Ishikawa (cell line): ENCODE results near the gene KCNN4.

Experiments used
- CEBPB ChIP-seq: IDR thresholded peaks from 2 replicates; pipeline ENCODE4 v1.6.1; 2012
- CREB1 ChIP-seq: IDR thresholded peaks from 2 replicates; pipeline ENCODE4 v1.6.1; 2012; ENCODE audit warnings: low read depth
- EGR1 ChIP-seq: IDR thresholded peaks from 2 replicates; pipeline ENCODE4 v1.6.1; 2012
- EP300 ChIP-seq: IDR thresholded peaks from 2 replicates; pipeline ENCODE4 v1.6.1; 2012; ENCODE audit warnings: borderline replicate concordance
- FOXM1 ChIP-seq: IDR thresholded peaks from 2 replicates; pipeline ENCODE4 v1.6.1; 2012; ENCODE audit warnings: low read depth, borderline replicate concordance
- MAX ChIP-seq: IDR thresholded peaks from 2 replicates; pipeline ENCODE4 v1.6.1; 2012
- NFIC ChIP-seq: IDR thresholded peaks from 2 replicates; pipeline ENCODE4 v1.6.1; 2012
- RAD21 ChIP-seq: IDR thresholded peaks from 2 replicates; pipeline ENCODE4 v1.6.1; 2012; ENCODE audit warnings: low read depth
- REST ChIP-seq: IDR thresholded peaks from 2 replicates; pipeline ENCODE4 v1.6.1; 2012; ENCODE audit warnings: low read depth, mild to moderate bottlenecking
- TAF1 ChIP-seq: IDR thresholded peaks from 2 replicates; pipeline ENCODE4 v1.6.1; 2012; ENCODE audit warnings: low read depth, mild to moderate bottlenecking
- TCF12 ChIP-seq: IDR thresholded peaks from 2 replicates; pipeline ENCODE4 v1.6.1; 2012; ENCODE audit warnings: low read depth
- TEAD4 ChIP-seq: IDR thresholded peaks from 2 replicates; pipeline ENCODE4 v1.6.1; 2012
- YY1 ChIP-seq: IDR thresholded peaks from 2 replicates; pipeline ENCODE4 v1.6.1; 2012; ENCODE audit warnings: low read depth
- ZBTB7A ChIP-seq: IDR thresholded peaks from 2 replicates; pipeline ENCODE4 v1.6.1; 2012; ENCODE audit warnings: low read depth
- TF ChIP-seq, protein P1 (sequence below): IDR thresholded peaks from 2 replicates; pipeline ENCODE4 v1.6.1; 2012

The KCNN4 gene

GRCh38 chr19:43814663-43815352 lies 34.0 kb upstream of the KCNN4 start:
- TF ChIP-seq FOXM1 (no peak), TAF1 (no peak), RAD21 (no peak), ZBTB7A (no peak), YY1 (no peak), CEBPB (no peak)
- TF ChIP-seq, protein P1, sequence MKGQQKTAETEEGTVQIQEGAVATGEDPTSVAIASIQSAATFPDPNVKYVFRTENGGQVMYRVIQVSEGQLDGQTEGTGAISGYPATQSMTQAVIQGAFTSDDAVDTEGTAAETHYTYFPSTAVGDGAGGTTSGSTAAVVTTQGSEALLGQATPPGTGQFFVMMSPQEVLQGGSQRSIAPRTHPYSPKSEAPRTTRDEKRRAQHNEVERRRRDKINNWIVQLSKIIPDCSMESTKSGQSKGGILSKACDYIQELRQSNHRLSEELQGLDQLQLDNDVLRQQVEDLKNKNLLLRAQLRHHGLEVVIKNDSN, result no peak

DNA sequence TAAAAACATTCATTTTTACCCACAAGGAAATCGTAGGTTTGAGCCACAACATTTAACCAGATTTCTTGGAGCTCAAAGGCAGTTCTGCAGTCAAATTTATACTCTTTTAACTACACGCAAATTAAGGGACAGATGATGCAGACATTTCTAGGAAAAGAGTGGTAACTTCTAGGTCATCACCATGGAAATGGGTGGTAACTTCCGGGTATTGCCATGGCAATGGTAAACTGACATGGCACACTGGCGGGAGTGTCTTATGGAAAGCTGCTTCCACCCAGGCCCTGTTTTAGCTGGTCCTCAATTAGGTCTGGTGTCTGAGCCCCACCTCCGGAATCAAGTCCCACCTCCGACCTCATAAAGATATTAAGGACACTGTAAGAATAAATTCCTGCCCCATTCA lies 31.9 kb upstream of the KCNN4 start:
- TF ChIP-seq CREB1 (no peak), NFIC (no peak), EP300 (no peak), EGR1 (no peak), TAF1 (no peak), REST (no peak), RAD21 (no peak), TEAD4 (no peak), MAX (no peak), YY1 (no peak), TCF12 (no peak), FOXM1 (no peak), ZBTB7A (no peak), CEBPB (no peak)
- TF ChIP-seq, protein P1, result no peak

- TF ChIP-seq TAF1, result no peak
- TF ChIP-seq CEBPB, result no peak
- no peak for TF ChIP-seq FOXM1
- TF ChIP-seq, protein P1, result no peak
- no peak for TF ChIP-seq EGR1
- no peak for TF ChIP-seq YY1
- TF ChIP-seq REST, result no peak
- TF ChIP-seq CREB1, result no peak
Observed at GRCh38 chr19:43812259-43812658, 31.5 kb upstream of the KCNN4 start.

DNA sequence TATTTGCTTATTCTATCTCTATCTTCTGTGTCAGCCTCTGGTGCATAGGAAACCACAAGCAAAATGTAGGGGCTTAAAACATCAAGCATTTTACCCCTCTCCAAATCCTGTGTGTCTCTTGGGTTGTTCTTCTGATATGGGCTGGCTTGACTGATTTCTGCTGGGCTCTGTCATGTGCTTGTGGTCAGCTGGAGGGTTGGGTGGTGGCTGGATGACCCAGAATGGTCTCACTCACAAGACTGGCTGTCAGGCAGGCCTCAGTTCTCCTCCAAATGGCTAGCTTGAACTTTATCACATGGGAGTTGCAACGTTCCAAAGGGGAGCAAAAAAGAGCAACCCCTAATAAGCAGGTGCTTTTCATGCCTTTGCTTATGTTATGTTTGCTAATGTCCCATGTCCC lies 31.1 kb upstream of the KCNN4 start:
- TF ChIP-seq CEBPB (no peak), CREB1 (no peak), TCF12 (no peak), TAF1 (no peak), EP300 (no peak), YY1 (no peak), MAX (no peak), EGR1 (no peak), TEAD4 (no peak), ZBTB7A (no peak), NFIC (no peak), REST (no peak), RAD21 (no peak), FOXM1 (no peak)
- TF ChIP-seq, protein P1, result no peak
